NCI-H82 treated with DMSO at 0.1 percent for 48 hours (cell line): Measurements from ENCODE around the gene DDR1.

Experiments used
- DNase-seq: peaks from one replicate; lab custom pipeline; 2025; ENCODE audit not compliant: unreplicated experiment; lab: John Stamatoyannopoulos, UW

DDR1 gene

GRCh38 chr6:30880698-30881252 is 3.5 kb upstream of the DDR1 start:
- DNase-seq = no peak

- peak; percentile 33 for DNase-seq
Observed at GRCh38 chr6:30881392-30882203, 2.7 kb upstream of the DDR1 start.

GRCh38 chr6:30882204-30882758 is 2.0 kb upstream of the DDR1 start:
- DNase-seq = no peak

GRCh38 chr6:30882759-30883684 is 1.3 kb upstream of the DDR1 start:
- DNase-seq = peak; percentile 36

GRCh38 chr6:30884521-30885480 is 482 bp downstream of the DDR1 start:
- no peak for DNase-seq

GRCh38 chr6:30885481-30885998 is 1.2 kb downstream of the DDR1 start:
- DNase-seq = no peak

- no peak for DNase-seq
Observed at GRCh38 chr6:30885999-30886896, 1.9 kb downstream of the DDR1 start.

GRCh38 chr6:30886897-30887255 is 2.6 kb downstream of the DDR1 start:
- DNase-seq = no peak

- DNase-seq = no peak
Observed at GRCh38 chr6:30887901-30888815, 3.8 kb downstream of the DDR1 start.

GRCh38 chr6:30888816-30889495 is 4.6 kb downstream of the DDR1 start:
- no peak for DNase-seq

GRCh38 chr6:30889496-30889885 is 5.2 kb downstream of the DDR1 start:
- DNase-seq = no peak

GRCh38 chr6:30889921-30890645 is 5.8 kb downstream of the DDR1 start:
- no peak for DNase-seq

GRCh38 chr6:30890646-30891449 is 6.5 kb downstream of the DDR1 start:
- no peak for DNase-seq

GRCh38 chr6:30891450-30891723 is 7.1 kb downstream of the DDR1 start:
- DNase-seq = no peak

- DNase-seq = no peak
Observed at GRCh38 chr6:30891816-30892538, 7.7 kb downstream of the DDR1 start.
